HepG2 (cell line): ENCODE data around the gene PGAP3. TPM values are rescaled to one million over a fixed set of nuclear protein-coding genes. Genes with fewer than 3 reads are reported as not detected.
A peak's percentile ranks its signal among the peaks of the same experiment; 100 is the strongest.

Source experiments
- ARNT2 ChIP-seq: sonication (generic); formaldehyde crosslinking; IDR thresholded peaks from 2 replicates; pipeline ENCODE4 v1.8.0; 2022; ENCODE audit warnings: mild to moderate bottlenecking, low read depth, missing genetic modification reagents, moderate library complexity
- CBFB ChIP-seq: sonication (generic); formaldehyde crosslinking; IDR thresholded peaks from 2 replicates; pipeline ENCODE4 v1.4.0; 2020; ENCODE audit warnings: missing genetic modification reagents
- EHMT2 ChIP-seq: fragments of 200-600 bp; sonication (generic); IDR thresholded peaks from 2 replicates; pipeline ENCODE4 v1.7.0; 2017; ENCODE audit warnings: antibody characterized with exemption, low read depth, low read length, borderline replicate concordance
- NFE2 ChIP-seq: sonication (generic); formaldehyde crosslinking; IDR thresholded peaks from 2 replicates; pipeline ENCODE4 v1.4.0; 2020; ENCODE audit warnings: missing genetic modification reagents
- PAXIP1 ChIP-seq: sonication (generic); formaldehyde crosslinking; conservative IDR thresholded peaks from 2 replicates; pipeline ENCODE4 v1.4.0; 2020; ENCODE audit warnings: mild to moderate bottlenecking, missing genetic modification reagents, moderate library complexity
- RARA ChIP-seq: IDR thresholded peaks from 2 replicates; pipeline ENCODE4 v1.6.1; 2016; ENCODE audit warnings: missing genetic modification reagents, missing compliant biosample characterization
- REL ChIP-seq: sonication (generic); formaldehyde crosslinking; conservative IDR thresholded peaks from 2 replicates; pipeline ENCODE4 v1.8.0; 2022; ENCODE audit warnings: mild to moderate bottlenecking, missing genetic modification reagents, moderate library complexity
- SALL2 ChIP-seq: sonication (generic); formaldehyde crosslinking; IDR thresholded peaks from 2 replicates; pipeline ENCODE4 v1.8.1; 2023; ENCODE audit warnings: mild to moderate bottlenecking, missing genetic modification reagents, inconsistent platforms
- SRSF4 ChIP-seq: fragments of 200-400 bp; formaldehyde crosslinking; IDR thresholded peaks from one replicate; pipeline ENCODE4 v1.6.1; 2018; ENCODE audit warnings: mild to moderate bottlenecking, low read depth, low read length, moderate library complexity; ENCODE audit not compliant: poor library complexity, severe bottlenecking
- STAT6 ChIP-seq: sonication (generic); formaldehyde crosslinking; IDR thresholded peaks from 2 replicates; pipeline ENCODE4 v1.4.0; 2020; ENCODE audit warnings: missing genetic modification reagents, mild to moderate bottlenecking, borderline replicate concordance
- SYNCRIP ChIP-seq: fragments of 200-400 bp; formaldehyde crosslinking; IDR thresholded peaks from 2 replicates; pipeline ENCODE4 v1.6.1; 2018; ENCODE audit warnings: mild to moderate bottlenecking, low read depth, low read length; ENCODE audit not compliant: insufficient read depth
- TBL1XR1 ChIP-seq: fragments of 150-350 bp; IDR thresholded peaks from 2 replicates; pipeline ENCODE4 v1.6.1; 2014; ENCODE audit warnings: borderline replicate concordance, low read length; ENCODE audit not compliant: partially characterized antibody
- TEAD2 ChIP-seq: sonication (generic); formaldehyde crosslinking; IDR thresholded peaks from 2 replicates; pipeline ENCODE4 v1.9.0; 2021; ENCODE audit warnings: missing genetic modification reagents
- ZNF234 ChIP-seq: sonication (generic); formaldehyde crosslinking; conservative IDR thresholded peaks from 2 replicates; pipeline ENCODE4 v1.5.1; 2020; ENCODE audit warnings: mild to moderate bottlenecking, missing genetic modification reagents
- ZNF235 ChIP-seq: sonication (generic); formaldehyde crosslinking; IDR thresholded peaks from 2 replicates; pipeline ENCODE4 v1.8.1; 2023; ENCODE audit warnings: mild to moderate bottlenecking, missing genetic modification reagents, borderline replicate concordance
- ZNF296 ChIP-seq: sonication (generic); formaldehyde crosslinking; conservative IDR thresholded peaks from 2 replicates; pipeline ENCODE4 v1.5.0; 2020; ENCODE audit warnings: mild to moderate bottlenecking, missing genetic modification reagents
- ZNF367 ChIP-seq: sonication (generic); formaldehyde crosslinking; IDR thresholded peaks from 2 replicates; pipeline ENCODE4 v1.4.0; 2020; ENCODE audit warnings: missing genetic modification reagents, borderline replicate concordance
- ZNF430 ChIP-seq: sonication (generic); formaldehyde crosslinking; IDR thresholded peaks from 2 replicates; pipeline ENCODE4 v1.9.0; 2021; ENCODE audit warnings: mild to moderate bottlenecking, missing genetic modification reagents
- ZNF543 ChIP-seq: sonication (generic); formaldehyde crosslinking; IDR thresholded peaks from 2 replicates; pipeline ENCODE4 v1.4.0; 2020; ENCODE audit warnings: mild to moderate bottlenecking, missing genetic modification reagents
- ZSCAN29 ChIP-seq: sonication (generic); formaldehyde crosslinking; conservative IDR thresholded peaks from 2 replicates; pipeline ENCODE4 v1.4.0; 2020; ENCODE audit warnings: mild to moderate bottlenecking, missing genetic modification reagents
- ZUFSP ChIP-seq: sonication (generic); formaldehyde crosslinking; IDR thresholded peaks from 2 replicates; pipeline ENCODE4 v1.9.0; 2021; ENCODE audit warnings: missing genetic modification reagents, mild to moderate bottlenecking, borderline replicate concordance
- polyA plus RNA-seq, 8 experiments: library from polyadenylated mRNA; depleted of rRNA in 3 of 8; stranded (reverse) in 7 of 8; unstranded in 1 of 8; fragments of >200 nt; fragmentation: Illumina TruSeq in 4 of 8; extraction: Trizol in 4 of 8; gene quantifications; 2 replicates each; pipeline versions ENCODE4 v1.2.1 to v1.2.3, GENCODE V29; 2011 to 2016; ENCODE audit warnings: low read depth in 4 of 8, missing spikeins in 1 of 8, mixed read lengths in 1 of 8; ENCODE audit not compliant: insufficient read depth in 1 of 8
- total RNA-seq, 5 experiments: library from RNA; depleted of rRNA; stranded (reverse); fragments of >200 nt; fragmentation: Illumina TruSeq; extraction: Trizol; gene quantifications; 2 replicates each; pipeline ENCODE4 v1.2.3, GENCODE V29; 2016; ENCODE audit warnings: low read depth in 1 of 5

Gene PGAP3
- total and polyA plus RNA-seq, 2 of the 13 experiments (the other 11 are each of a cell fraction or from before 2014, with no cell fraction given), result 11.9 to 14.6 TPM

GRCh38 chr17:39671651-39672521, 16.0 kb downstream of the PGAP3 start (continued):
- no peak for TF ChIP-seq ZNF296
- no peak for TF ChIP-seq SYNCRIP
- no peak for TF ChIP-seq ZSCAN29 (CRISPR knock-in tag)
- TF ChIP-seq ZNF430 (CRISPR knock-in tag), result no peak
- peak; percentile 52; the same call in 1 of the 2 replicates for TF ChIP-seq SALL2
- no peak for TF ChIP-seq ZNF367
- no peak for TF ChIP-seq NFE2 (CRISPR knock-in tag)
- TF ChIP-seq REL (CRISPR knock-in tag), result no peak
- TF ChIP-seq EHMT2, result no peak
- no peak for TF ChIP-seq SRSF4
- no peak for TF ChIP-seq STAT6 (CRISPR knock-in tag)
- peak; percentile 73; the same call in 1 of the 2 replicates for TF ChIP-seq ARNT2 (CRISPR knock-in tag)
- TF ChIP-seq CBFB (CRISPR knock-in tag), result no peak
- TF ChIP-seq PAXIP1 (CRISPR knock-in tag), result peak; percentile 62; the same call in 1 of the 2 replicates
- TF ChIP-seq ZUFSP (CRISPR knock-in tag), result no peak
- 0 out of 2 replicates have a peak, but pooled peaks have one; percentile 50 for TF ChIP-seq TEAD2 (CRISPR knock-in tag)
- TF ChIP-seq ZNF234, result no peak
- TF ChIP-seq ZNF235 (CRISPR knock-in tag), result no peak
- TF ChIP-seq RARA (CRISPR knock-in tag), result 0 out of 2 replicates have a peak, but pooled peaks have one; percentile 21
- no peak for TF ChIP-seq TBL1XR1
- 0 out of 2 replicates have a peak, but pooled peaks have one; percentile 60 for TF ChIP-seq ZNF543 (CRISPR knock-in tag)
